Endothelial cell (in vitro differentiated cells): ENCODE results near the gene DMD. TPM values are rescaled to one million over a fixed set of nuclear protein-coding genes. Genes with fewer than 3 reads are reported as not detected.

ENCODE experiments used
- DNase-seq: peaks from one replicate; pipeline ENCODE4 v3.0.0; 2021; ENCODE audit warnings: low spot score
- H3K27ac Mint-ChIP-seq: one replicate; pipeline ENCODE4 v1.8.0; 2021; ENCODE audit warnings: mixed read lengths, inconsistent platforms; ENCODE audit not compliant: unreplicated experiment
- H3K27me3 Mint-ChIP-seq: one replicate; pipeline ENCODE4 v1.8.0; 2021; ENCODE audit warnings: mild to moderate bottlenecking, moderate library complexity, mixed read lengths, inconsistent platforms; ENCODE audit not compliant: unreplicated experiment
- H3K36me3 Mint-ChIP-seq: one replicate; pipeline ENCODE4 v1.8.0; 2021; ENCODE audit warnings: mild to moderate bottlenecking, low read depth, mixed read lengths, inconsistent platforms; ENCODE audit not compliant: unreplicated experiment
- H3K4me1 Mint-ChIP-seq: one replicate; pipeline ENCODE4 v1.8.0; 2021; ENCODE audit warnings: mild to moderate bottlenecking, mixed read lengths, inconsistent platforms; ENCODE audit not compliant: unreplicated experiment
- H3K4me3 Mint-ChIP-seq: one replicate; pipeline ENCODE4 v1.8.0; 2021; ENCODE audit warnings: mild to moderate bottlenecking, mixed read lengths, inconsistent platforms; ENCODE audit not compliant: unreplicated experiment
- H3K9me3 Mint-ChIP-seq: one replicate; pipeline ENCODE4 v1.8.0; 2021; ENCODE audit warnings: mixed read lengths, inconsistent platforms; ENCODE audit not compliant: unreplicated experiment
- CTCF ChIP-seq: fragments of 200-600 bp; sonication (generic); IDR thresholded peaks from one replicate; pipeline ENCODE4 v1.5.0; 2021; ENCODE audit warnings: antibody characterized with exemption; ENCODE audit not compliant: unreplicated experiment
- total RNA-seq: library from RNA; stranded (reverse); fragmentation: NEBNext Ultra II Directional; extraction: Animal tissue kit (Norgen Biotek cat#: 25700); gene quantifications from one replicate; pipeline ENCODE4 v1.2.1, GENCODE V29; 2021; ENCODE audit not compliant: unreplicated experiment

Gene DMD
- total RNA-seq, 1 donor from 2014 or later, result 5.5 TPM

GRCh38 chrX:32597777-32598176, 613.6 kb downstream of the DMD start:
- Mint-ChIP-seq H3K36me3 (no peaks in the 10 kb centered on the region), H3K27me3 (no peaks in the 10 kb centered on the region), H3K27ac (no peak overlapping the region), H3K9me3 (no peaks in the 10 kb centered on the region), H3K4me1 (no peaks in the 10 kb centered on the region), H3K4me3 (no peak overlapping the region)
- no peak for DNase-seq
- TF ChIP-seq CTCF, result no peak

- no peaks in the 10 kb centered on the region for H3K36me3 Mint-ChIP-seq
- no peaks in the 10 kb centered on the region for H3K4me1 Mint-ChIP-seq
- no peaks in the 10 kb centered on the region for H3K27me3 Mint-ChIP-seq
- H3K9me3 Mint-ChIP-seq, result no peaks in the 10 kb centered on the region
- TF ChIP-seq CTCF, result no peak
- DNase-seq, result no peak
- H3K4me3 Mint-ChIP-seq, result no peak overlapping the region
- no peak overlapping the region for H3K27ac Mint-ChIP-seq
These were observed 618.6 kb downstream of the DMD start for GRCh38 chrX:32592786-32593185.

GRCh38 chrX:32591589-32591988, 619.8 kb downstream of the DMD start:
- no peaks in the 10 kb centered on the region for H3K36me3 Mint-ChIP-seq
- no peak overlapping the region for H3K27ac Mint-ChIP-seq
- H3K4me1 Mint-ChIP-seq, result no peaks in the 10 kb centered on the region
- H3K27me3 Mint-ChIP-seq, result no peaks in the 10 kb centered on the region
- no peaks in the 10 kb centered on the region for H3K9me3 Mint-ChIP-seq
- DNase-seq, result no peak
- H3K4me3 Mint-ChIP-seq, result no peak overlapping the region
- no peak for TF ChIP-seq CTCF

GRCh38 chrX:32582729-32583128, 628.6 kb downstream of the DMD start:
- no peak for DNase-seq
- no peaks in the 10 kb centered on the region for H3K4me1 Mint-ChIP-seq
- H3K9me3 Mint-ChIP-seq, result no peaks in the 10 kb centered on the region
- no peak overlapping the region for H3K4me3 Mint-ChIP-seq
- TF ChIP-seq CTCF, result no peak
- no peaks in the 10 kb centered on the region for H3K36me3 Mint-ChIP-seq
- H3K27ac Mint-ChIP-seq, result no peak overlapping the region
- no peaks in the 10 kb centered on the region for H3K27me3 Mint-ChIP-seq

GRCh38 chrX:32576885-32577284, 634.5 kb downstream of the DMD start:
- Mint-ChIP-seq H3K9me3 (no peaks in the 10 kb centered on the region), H3K27ac (no peak overlapping the region), H3K27me3 (no peaks in the 10 kb centered on the region), H3K4me1 (no peaks in the 10 kb centered on the region), H3K36me3 (no peaks in the 10 kb centered on the region), H3K4me3 (no peak overlapping the region)
- no peak for DNase-seq
- no peak for TF ChIP-seq CTCF
